NCI-H1694 (cell line): ENCODE results near the gene PERCC1.

ENCODE experiments used
- DNase-seq: peaks from one replicate; lab custom pipeline; 2025; lab: John Stamatoyannopoulos, UW

The PERCC1 gene

GRCh38 chr16:1412847-1413246 is 18.0 kb upstream of the PERCC1 start:
- no peak for DNase-seq

GRCh38 chr16:1413684-1414531 is 17.0 kb upstream of the PERCC1 start:
- no peak for DNase-seq

- DNase-seq = no peak
These were observed 16.2 kb upstream of the PERCC1 start, which contains the start of gene UNKL for GRCh38 chr16:1414532-1415260. UNKL (minus strand) TSS chr16:1414704; CDS start chr16:1414691, 13 bp downstream.

GRCh38 chr16:1416521-1416941 is 14.3 kb upstream of the PERCC1 start:
- DNase-seq = no peak

GRCh38 chr16:1420111-1420539 is 10.8 kb upstream of the PERCC1 start:
- DNase-seq = no peak

GRCh38 chr16:1422076-1422475 is 8.8 kb upstream of the PERCC1 start:
- DNase-seq = no peak

GRCh38 chr16:1424028-1424427 is 6.8 kb upstream of the PERCC1 start:
- DNase-seq = no peak

- DNase-seq = no peak
These were observed 5.1 kb upstream of the PERCC1 start for GRCh38 chr16:1425616-1426370.

GRCh38 chr16:1426734-1427471 is 4.0 kb upstream of the PERCC1 start:
- no peak for DNase-seq

- DNase-seq = no peak
These were observed 3.1 kb upstream of the PERCC1 start for GRCh38 chr16:1427473-1428461.

GRCh38 chr16:1428511-1428910 is 2.4 kb upstream of the PERCC1 start:
- no peak for DNase-seq

GRCh38 chr16:1429012-1429411 is 1.9 kb upstream of the PERCC1 start:
- DNase-seq = no peak

- no peak for DNase-seq
These were observed 1.2 kb upstream of the PERCC1 start for GRCh38 chr16:1429631-1430030.

- DNase-seq = no peak
These were observed 592 bp upstream of the PERCC1 start for GRCh38 chr16:1430214-1430758.

GRCh38 chr16:1431497-1432270 is 806 bp downstream of the PERCC1 start:
- no peak for DNase-seq

- no peak for DNase-seq
These were observed 1.7 kb downstream of the PERCC1 start for GRCh38 chr16:1432388-1433262.

GRCh38 chr16:1433263-1433560 is 2.3 kb downstream of the PERCC1 start:
- DNase-seq = no peak

- DNase-seq = no peak
These were observed 2.9 kb downstream of the PERCC1 start for GRCh38 chr16:1433756-1434155.
